Measurements from ENCODE around the gene CHRM2.

GRCh38 chr7:136865236-136865635 lies 3.2 kb upstream of the CHRM2 start:
- TF ChIP-seq CTCF (IDR thresholded peaks at IDR 0.05) = no peak
- TF ChIP-seq POLR2AphosphoS5 (IDR thresholded peaks at IDR 0.05) = no peak
- no peak for TF ChIP-seq POLR2A (IDR thresholded peaks at IDR 0.05)
- TF ChIP-seq EP300 (IDR thresholded peaks at IDR 0.05) = no peak

All from sigmoid colon (tissue), 4 donors.